Stimulated activated CD4-positive, alpha-beta T cell treated with anti-CD3 and anti-CD28 coated beads, Interleukin-1b, Interleukin-23, amount 100 ng/mL, for 1 hour (primary cell): ENCODE results near the gene MYO1D.

Source experiments
- DNase-seq, 2 donors: peaks; one replicate each; pipeline ENCODE4 v3.0.0-alpha.2; 2020; ENCODE audit warnings: low read depth in 2 of 2

The MYO1D gene

DNA sequence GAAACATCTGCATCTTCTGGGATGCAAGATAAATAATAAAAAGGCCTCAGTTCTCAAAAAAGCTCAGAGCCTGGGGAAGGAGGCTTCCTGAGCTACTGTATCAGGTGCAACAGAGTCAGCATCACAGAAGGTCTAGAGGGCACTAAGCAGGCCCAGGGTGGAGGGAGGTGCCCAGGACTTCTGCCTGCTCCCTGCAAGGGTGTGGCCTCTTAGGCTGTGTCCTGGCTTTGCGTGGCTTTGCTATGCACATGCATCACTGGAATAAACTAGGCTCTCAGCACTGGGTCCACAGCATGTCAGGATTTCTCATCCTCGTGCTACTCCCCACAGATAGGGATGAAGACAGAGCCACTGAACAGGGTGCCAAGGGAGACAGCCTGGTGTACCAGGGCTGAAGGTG lies 364.6 kb downstream of the MYO1D start:
- no peak for DNase-seq

DNA sequence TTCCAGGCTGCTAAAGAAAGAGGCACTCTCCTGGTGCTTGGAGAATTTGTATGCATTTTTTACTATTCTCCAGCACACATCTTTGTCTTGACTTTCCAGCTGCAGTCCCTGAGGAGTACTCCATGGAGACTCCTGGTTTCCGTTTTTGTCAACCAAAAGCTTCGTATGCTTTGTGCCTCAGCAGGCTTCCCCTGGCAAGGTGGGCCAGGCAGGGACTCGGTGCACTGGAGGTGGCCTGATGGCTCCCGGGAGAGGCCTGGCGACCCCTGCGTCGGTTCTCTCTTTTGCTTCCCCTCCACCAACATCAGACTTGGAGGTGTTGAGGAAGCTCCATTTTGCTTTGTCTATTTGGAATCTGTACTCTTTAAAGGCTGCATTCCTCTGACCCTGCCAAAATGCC lies 366.5 kb downstream of the MYO1D start:
- no peak for DNase-seq

DNA sequence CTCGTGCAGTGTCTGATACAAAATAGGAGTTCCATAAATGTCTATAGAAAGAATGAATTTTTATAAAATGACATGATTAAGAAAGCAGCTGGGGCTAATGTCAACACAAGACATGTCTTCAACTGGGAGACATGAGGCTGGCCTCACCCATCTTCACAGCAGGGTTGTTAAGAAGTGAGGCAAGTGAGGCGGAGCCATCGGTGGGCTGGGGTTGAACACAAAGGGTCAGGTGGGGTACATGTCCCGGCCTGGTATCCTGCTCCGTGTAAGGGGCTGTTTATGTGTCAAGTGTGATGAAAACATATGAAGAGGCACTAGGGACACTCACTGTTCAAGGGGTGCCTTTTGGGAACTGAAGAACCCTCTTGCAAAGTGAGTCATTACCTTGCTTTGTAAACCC lies 368.0 kb downstream of the MYO1D start:
- DNase-seq, result no peak

DNA sequence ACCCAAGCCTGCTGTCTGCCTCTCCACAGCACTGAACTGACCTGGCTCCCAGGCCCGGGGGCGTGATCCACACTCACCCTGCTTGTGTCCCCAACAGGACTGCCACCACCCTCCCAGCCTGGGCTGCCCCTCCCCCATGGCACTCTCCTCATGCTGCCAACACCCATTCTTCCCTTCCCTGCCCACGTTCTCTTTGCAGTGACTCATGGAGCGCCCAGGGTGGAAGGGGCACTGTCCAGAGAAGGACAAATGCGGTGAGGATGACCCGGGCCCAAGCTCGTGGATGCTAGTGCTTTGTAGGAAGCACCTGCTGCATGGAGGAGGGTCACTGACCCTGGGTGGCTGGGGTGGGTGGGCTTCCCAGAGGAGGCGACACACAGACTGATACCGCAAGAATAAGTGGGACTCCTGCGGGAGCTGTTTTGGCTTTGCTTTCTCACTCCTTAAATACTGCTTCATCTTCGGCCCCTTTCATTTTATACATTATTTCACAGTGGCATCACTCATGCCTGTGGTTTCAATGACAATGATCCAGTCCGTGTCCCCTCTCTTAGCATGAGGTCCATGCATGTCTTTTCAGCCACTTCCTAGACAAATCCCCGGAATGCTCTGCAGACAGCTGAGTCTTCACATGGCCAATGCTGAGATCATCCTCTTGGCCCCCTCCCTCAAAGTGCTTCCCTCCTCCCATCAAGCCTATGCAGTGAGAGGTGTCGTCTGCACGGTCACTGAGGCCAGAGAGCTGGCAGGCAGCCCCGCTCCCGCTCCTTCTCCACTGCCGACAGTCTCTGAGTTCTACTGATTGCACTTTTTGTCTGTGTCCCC lies 372.5 kb downstream of the MYO1D start:
- DNase-seq, result no peak

DNA sequence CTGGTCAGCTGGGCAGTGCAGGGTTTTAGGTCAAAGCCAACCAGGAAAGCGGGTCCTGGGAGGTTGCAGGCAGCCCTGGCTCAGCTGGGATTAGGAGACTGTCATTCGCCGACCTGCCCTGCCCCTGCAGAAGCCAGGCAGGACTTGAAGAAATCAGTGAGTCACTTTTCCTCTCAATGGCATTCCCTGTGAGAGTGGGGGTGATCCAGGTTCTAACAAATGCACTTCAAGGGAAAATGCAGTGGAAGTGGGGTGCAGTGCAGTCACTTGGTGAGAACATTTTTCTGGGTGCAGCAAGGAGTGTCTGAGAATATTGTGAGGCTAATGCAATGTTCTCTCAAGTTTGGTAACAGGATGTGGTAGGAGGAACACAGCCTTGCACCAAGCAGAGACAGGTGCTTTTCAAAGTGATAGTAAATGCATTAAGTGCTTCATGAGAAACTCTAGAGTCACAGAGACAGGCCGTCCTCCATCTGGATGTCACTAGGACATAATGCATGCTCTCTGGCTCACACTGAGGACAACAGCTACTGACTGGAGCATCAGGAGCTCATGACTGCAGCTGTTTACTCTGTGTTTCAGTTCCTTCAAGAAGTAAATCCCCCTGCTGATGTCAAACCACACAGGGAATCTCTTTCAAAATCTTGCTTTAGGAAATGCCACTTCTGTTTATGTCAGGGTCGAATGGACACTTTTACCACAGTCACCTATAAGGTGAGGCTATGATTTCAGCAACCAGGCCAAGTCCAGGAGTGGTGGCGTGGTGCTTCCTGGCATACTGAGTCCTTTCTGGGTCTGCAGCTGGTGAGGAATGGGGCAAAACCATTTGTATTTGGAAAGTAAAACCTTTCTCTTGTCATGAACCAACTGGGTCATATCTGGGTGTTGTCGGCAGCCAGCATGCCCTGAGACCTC lies 373.4 kb downstream of the MYO1D start:
- no peak for DNase-seq

DNA sequence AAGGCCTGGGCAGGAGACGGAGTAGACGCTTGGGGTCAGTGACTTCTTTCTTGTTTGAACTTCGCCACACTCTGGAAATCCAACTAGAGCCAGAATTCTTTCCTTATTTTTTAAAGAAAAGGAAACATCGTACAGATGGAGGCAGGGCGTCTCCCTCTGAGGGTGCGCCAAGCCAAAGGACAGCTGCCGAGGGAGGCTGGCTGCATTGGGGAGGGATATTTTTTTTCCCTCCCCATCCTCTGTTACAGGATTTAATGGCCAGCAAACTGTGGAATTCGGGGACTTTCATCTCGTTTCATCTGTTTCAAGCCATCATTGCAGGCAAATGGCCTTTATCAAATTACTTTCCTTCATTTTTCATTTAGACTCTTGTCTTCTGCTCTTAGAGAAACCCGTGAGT lies 374.2 kb downstream of the MYO1D start:
- no peak for DNase-seq

DNA sequence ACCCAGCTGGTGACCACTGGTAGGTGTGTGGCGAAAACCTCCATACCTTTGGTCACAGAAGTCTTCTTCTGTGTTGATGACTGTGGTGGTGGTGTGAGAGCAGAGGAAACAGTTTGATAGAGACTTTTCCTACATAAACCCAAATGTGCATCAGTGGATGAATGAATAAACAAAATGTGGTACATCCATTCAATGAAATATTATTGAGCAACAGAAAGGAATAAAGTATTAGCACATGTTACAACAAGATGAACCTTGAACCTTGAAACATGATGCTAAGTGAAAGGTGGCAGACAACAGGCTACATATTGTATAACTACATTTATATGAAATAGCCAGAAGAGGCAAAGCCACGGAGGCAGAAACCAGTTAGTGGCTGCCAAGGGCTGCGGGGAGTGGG lies 374.9 kb downstream of the MYO1D start:
- DNase-seq, result no peak

DNA sequence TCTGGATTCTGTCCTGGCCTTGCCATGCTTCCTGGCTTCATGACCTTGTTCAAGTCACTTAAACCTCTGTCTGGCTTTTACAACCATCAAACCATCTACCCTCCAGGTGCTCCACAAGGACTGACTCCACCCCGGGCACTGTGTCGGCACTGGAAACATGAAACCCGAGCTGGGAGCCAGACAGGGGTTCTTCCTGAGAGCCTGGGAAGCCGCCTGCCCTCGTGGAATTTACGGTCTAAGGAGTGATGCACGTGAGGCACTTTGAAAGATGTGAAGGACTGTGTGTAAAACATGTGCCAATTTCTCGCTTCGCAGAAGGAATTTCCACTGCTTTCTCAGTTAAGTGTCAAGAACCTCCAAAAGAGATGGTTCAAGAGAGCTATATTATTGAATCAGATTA lies 378.5 kb downstream of the MYO1D start:
- DNase-seq, result no peak

DNA sequence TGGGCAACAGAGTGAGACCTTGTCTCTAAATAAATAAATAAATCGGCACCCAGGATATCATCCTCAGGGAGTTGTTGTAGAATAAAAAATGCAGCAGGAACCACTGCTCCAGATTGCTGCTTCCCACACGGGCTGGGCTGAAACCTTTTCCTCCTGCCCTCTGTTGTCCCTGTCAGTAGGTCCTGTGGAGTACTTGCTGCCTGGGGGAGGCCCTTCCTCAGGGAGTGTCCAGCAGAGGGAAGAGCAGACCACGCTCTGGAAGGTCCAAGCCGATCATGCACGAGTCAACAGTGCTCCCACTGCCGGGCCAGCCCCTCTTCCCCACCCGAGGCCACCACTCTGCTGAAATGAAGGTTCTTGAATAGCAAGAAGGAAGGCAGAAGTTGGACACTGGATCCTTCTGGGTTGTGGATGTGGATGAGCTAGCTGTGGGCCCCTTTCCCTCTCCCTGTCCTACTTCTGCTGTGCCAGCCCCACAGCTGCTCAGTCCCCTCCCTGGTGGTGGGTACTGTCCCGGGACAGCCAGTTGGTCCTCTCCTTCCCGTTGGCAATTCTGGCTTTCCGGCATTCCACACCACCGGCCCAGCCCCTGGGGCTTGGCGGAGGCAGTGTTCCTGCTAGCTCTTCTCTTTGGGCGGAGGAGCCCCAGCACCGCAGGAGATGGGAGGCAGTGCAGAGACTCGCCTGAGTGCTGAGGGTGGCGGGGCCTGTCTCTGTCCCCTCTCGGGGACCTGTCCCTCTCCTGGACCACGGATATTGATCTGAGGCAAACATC lies 379.3 kb downstream of the MYO1D start:
- no peak for DNase-seq

DNA sequence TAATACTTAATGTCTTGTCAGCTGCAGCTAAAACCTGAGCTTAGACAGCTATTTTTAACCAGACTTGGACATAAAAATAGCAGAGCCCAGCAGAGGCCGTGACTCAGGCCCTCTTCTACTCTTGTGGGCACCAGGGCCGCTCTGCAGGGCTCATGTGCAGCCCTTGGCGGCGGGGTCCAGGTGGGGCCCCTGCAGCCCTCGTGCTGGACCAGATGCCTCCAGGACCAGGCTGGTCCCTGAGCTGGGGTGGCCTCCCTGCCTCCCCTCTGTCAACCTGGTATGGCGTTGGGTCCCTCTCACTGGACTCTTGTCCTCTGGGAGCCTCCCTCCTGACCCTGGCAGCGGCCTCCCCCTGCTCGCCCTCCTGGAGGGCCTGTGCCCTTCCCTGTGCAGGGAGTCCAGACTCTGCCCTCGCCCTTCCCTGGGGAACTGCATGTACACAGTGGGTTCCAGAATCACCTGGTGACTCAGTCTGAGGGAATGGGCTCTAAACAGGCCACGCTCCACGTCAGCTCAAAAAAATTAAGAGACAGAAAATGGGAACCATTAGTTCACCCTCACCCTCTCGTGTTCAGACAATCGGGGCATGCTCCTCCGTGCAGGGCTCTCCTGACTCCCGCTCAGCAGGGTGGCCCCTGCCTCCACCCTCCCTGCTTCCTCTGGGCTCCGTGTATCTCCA lies 380.4 kb downstream of the MYO1D start:
- no peak for DNase-seq

DNA sequence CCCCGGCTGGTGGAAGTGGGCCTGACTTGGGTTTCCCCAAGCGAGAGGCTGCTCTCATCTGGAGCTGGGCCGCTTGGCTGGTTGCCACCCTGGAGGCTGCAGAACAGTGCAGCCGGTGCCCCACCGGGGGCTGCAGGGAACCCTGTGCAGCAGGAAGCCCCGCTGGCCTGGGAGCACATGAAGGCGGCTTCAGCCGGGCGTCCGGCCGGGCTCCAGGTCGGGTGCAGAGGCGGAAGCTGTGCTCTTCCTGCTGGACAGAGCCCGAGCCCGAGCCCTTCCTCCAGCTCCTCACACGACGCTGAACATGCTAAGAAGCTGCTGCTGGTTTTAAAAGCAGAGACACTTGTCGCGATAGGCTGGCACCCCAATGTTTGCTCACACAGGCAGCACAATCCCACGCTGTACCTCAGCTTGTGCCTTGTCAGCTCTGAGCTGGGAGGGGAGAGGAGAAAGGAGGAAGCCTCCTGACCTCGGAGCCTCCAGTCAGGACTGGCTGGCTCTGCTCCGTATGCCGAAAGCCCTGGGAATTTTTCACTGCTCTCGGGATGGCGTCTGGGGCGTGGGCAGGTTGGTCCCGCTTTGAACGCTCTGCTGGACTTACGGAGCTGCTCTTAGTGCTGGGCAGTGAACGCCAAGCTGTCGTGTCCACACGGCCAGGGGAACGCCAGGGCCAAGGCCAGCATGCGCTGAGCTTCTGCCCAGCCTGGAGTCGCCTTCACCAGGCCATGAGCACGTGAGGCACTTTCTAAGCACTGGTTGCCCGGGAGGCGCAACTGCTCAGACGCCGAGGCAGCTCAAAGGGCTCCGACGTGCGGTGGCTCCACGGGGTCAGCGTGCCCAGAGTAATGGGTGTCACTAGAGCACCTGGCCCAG lies 381.3 kb downstream of the MYO1D start:
- no peak for DNase-seq

DNA sequence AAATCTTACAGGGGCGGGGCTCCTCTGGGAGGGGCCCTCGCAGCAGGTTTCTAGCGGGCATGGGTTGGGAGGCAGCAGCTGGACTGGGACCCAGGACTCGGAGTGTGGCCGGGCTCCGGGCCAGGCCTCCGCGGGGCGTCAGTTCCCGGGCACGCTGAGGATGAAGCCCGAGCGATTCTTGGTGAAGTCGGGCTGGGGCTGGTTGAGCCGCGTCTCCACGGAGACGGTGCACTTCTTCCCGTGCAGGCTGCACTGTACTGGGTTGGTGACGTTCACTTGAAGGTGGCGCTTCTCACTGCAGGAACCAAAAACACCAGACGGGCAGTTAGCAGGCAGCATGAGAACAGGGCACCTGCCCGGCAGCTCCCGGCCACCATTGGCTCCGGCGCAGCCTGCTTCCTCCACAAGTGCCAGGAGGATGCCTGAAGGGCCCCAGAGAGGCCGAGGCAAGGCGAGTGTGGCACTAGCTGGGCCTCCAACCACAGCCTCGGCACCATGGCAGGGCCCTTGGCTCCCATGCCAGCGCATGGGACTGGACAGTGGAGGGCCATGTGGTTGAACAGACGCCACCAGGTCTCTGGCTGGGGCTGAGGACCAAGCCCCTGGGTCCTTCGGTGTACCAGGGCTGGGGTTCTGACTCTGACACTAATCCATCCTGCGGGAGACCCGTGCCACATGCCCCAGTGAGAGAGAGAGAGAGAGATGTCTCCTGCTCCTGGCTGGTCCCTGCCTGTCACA lies 382.1 kb downstream of the MYO1D start:
- no peak for DNase-seq

DNA sequence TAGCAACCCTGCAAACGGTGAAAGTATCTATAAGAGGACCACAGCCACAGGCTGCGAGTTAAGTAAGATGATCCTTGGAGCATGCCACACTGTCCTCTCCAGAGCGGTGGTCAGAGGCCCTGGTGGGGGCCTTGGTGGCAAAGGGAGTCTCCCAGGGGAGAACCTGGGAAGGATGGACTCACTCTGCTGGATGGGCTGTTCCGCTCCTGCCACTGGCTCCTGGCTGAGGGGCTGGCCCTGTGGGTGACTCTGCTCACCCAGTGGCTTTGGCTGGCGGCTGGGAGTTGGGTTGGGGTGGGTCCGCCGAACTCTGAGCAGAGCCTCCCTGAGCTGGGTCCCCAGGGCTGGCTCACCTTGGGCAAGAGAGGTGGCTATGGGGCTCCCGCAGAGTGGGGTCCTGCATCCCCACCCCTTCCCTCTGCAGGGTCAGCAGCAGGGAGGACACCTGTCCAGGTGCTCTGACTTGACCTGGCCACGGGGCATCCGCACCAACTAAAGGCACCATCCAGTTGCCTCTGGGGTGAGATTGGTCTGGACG lies 382.9 kb downstream of the MYO1D start:
- DNase-seq, result no peak

DNA sequence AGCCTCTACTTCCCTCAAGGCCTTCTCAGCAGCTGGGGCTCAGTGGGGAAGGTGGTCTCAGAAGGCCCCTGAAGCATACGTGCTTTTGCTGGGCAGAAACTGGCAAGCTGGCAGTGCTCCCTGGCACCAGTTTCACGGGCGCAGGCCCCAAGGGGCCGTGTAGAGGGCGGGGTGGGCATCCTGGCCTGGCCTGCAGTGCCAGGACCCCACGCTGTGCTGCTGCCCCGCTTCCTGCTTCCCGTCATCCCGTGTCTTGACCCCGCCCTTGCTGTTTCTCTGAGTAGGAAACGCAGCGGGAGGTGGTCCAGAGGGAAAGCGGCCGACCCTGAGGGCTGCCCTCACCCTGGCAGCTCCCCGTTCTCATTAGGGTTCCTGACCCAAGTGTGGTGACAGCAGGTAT lies 383.4 kb downstream of the MYO1D start:
- DNase-seq, result no peak

DNA sequence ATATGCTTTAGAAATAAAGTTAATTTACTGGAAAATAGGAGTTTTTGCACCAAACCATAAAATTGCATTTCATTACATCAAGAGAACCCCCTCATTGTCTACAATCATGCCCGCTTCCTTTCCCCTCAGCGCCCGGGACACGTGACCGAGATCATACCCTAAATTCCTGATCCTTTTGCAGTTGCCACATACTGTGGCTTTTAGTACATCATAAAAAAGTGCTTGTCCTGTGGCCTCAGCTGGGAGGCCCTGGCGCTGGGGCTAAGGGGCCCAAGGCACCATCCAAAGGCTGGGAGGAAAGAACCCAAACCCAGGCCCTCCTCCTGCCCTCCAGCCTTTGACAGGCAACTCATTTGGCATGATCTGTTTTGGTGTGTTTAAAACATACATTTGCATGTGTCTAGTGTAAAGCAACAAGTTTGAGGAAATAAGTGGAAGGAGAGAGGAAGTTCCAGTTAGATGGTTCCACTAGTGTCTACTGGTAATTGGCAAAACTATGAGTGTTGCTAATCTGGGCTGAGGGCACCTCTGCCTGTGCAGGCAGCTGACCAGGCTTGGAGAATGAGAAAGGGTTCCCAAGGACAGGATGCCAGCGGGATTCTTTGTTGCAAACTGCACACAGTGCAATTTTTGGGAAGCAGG lies 384.2 kb downstream of the MYO1D start:
- no peak for DNase-seq

DNA sequence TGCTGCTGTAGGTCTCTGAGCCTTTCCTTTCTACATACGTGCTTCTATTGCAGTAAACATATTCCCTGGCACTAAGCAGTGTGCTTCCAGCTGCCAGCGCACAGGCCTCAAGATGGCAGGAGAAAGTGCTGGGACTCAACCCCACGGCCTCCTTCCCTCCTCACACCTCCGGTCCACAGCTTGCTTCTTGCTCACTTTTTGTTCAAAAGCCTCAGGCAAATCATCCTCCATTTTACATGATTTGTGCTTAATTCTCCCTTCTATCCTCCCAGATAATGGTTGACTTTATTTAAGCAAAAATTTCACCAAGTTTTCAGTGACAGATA lies 384.7 kb downstream of the MYO1D start:
- no peak for DNase-seq

DNA sequence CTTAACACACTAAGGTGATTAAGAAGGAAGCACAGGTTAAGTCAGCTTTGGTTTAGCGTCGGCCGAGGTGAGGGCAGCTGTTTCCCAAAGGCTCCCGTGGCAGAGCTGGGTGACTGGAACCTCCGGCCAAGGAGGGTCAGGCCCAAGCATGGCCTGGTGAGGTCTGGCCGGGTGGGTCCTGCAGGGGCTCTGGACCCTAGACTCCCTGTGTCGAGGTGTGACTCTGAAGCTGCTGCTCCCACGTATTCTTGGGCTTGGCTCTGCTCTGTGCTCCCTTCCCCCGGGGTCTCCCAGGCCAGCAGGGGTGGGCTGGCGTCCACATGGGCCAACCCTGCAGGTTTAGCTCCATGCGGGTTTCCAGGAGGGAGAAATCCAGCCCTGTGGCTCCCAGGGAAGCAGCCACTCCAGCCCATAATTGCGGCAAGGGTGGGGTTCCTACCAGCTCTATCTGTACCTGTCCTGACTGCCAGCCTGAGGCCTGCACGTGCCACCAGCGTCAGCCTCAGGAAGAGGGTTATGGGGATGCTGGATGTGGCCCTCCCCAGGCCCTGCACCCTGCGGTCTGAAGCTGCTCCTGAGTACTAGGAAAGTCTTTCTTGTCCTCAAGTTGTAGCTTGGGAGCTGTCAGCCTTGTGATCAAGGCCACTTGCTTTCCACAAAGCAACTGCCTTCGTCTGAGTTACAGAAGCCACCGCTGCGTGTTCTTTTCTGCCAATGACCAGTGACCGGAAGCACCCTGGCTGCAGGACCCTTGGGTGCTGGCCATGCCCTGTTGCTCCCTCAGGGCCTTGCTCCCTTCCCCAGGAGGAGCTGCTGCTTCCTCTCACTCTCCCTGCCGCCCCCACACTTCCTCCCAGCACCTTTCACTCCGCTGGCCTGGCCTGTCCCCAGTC lies 385.3 kb downstream of the MYO1D start:
- no peak for DNase-seq

DNA sequence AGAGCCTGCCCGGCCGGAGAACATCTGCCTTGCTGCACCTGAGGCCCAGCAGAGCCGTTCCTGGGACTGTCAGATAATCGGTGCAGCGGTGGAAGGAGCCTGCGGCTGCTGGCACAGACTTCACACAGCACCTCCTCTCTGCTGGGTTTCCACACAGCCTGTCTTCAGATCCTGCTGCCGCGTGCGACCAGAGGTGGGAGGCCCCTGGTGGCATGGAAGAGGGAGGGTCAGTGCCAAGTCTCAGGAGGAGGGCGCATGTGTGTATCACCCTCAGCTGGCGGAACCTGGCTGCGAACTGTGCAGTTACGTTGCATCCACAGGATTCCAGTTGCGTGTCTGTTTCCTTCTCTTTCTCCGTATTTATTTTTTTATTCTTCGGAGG lies 386.8 kb downstream of the MYO1D start:
- no peak for DNase-seq
